IMR-90 (cell line): ENCODE data around the gene MLX. TPM values are rescaled to one million over a fixed set of nuclear protein-coding genes. Genes with fewer than 3 reads are reported as not detected.

ENCODE experiments used
- ATAC-seq: fragments of 200-7000 bp; cut with Tn5 transposase; 2 replicates; pipeline ENCODE4 v1.9.1; 2020; ENCODE audit warnings: low read depth, mild to moderate bottlenecking, moderate library complexity
- BruUV-seq: library from RNA; stranded (reverse); fragments of 400-500 nt; replicated peaks from 2 replicates; lab custom pipeline; 2021; lab: Mats Ljungman, UMichigan
- CTCF ChIA-PET: fragments of 300-600 bp; formaldehyde crosslinking; extraction: SDS; loops from one replicate; lab custom pipeline; 2021; ENCODE audit warnings: antibody characterized with exemption; lab: Yijun Ruan, JAX
- POLR2A ChIA-PET: fragments of 300-600 bp; sonication (Branson Sonifier 250); formaldehyde crosslinking; loops from one replicate; lab custom pipeline; 2022; ENCODE audit warnings: antibody characterized with exemption; ENCODE audit not compliant: unreplicated experiment; lab: Charles Lee
- DNase-seq: peaks from one replicate; pipeline ENCODE4 v3.0.0; 2013
- H2AFZ ChIP-seq: replicated peaks from 2 replicates; pipeline ENCODE3; 2013; ENCODE audit warnings: low read length, mild to moderate bottlenecking; ENCODE audit not compliant: poor library complexity
- H2AK5ac ChIP-seq: 2 replicates; pipeline ENCODE4 v1.6.1; 2013; ENCODE audit warnings: low read depth, low read length, inconsistent platforms
- H2AK9ac ChIP-seq: replicated peaks from 2 replicates; pipeline ENCODE3; 2013; ENCODE audit warnings: mild to moderate bottlenecking, low read depth, low read length, moderate library complexity; ENCODE audit not compliant: poor library complexity
- H2BK120ac ChIP-seq: 2 replicates; pipeline ENCODE4 v1.6.1; 2013; ENCODE audit warnings: low read depth, low read length, inconsistent platforms
- H2BK15ac ChIP-seq: 3 replicates; pipeline ENCODE4 v1.6.1; 2013; ENCODE audit warnings: low read depth, low read length, inconsistent platforms
- H2BK20ac ChIP-seq: 2 replicates; pipeline ENCODE4 v1.6.1; 2013; ENCODE audit warnings: low read depth, mild to moderate bottlenecking, inconsistent platforms, low read length, moderate library complexity
- H2BK5ac ChIP-seq: 2 replicates; pipeline ENCODE4 v1.6.1; 2013; ENCODE audit warnings: mild to moderate bottlenecking, low read depth, low read length, inconsistent platforms; ENCODE audit not compliant: poor library complexity, severe bottlenecking
- H3K14ac ChIP-seq: replicated peaks from 2 replicates; pipeline ENCODE4 v1.6.1; 2013; ENCODE audit warnings: low read depth, low read length, inconsistent platforms
- H3K18ac ChIP-seq: 2 replicates; pipeline ENCODE4 v1.6.1; 2013; ENCODE audit warnings: low read depth, low read length, control low read depth
- H3K23ac ChIP-seq: 2 replicates; pipeline ENCODE4 v1.6.1; 2013; ENCODE audit warnings: low read depth, low read length, inconsistent platforms
- H3K27ac ChIP-seq: 2 replicates; pipeline ENCODE4 v1.5.1; 2013; ENCODE audit warnings: mild to moderate bottlenecking, control low read depth, low read length; ENCODE audit not compliant: insufficient read depth
- H3K27me3 ChIP-seq: 2 replicates; pipeline ENCODE4 v1.6.1; 2013; ENCODE audit warnings: low read length; ENCODE audit not compliant: control insufficient read depth, insufficient read depth
- H3K36me3 ChIP-seq: 2 replicates; pipeline ENCODE4 v1.6.1; 2013; ENCODE audit warnings: low read length, mixed read lengths; ENCODE audit not compliant: control insufficient read depth, insufficient read depth
- H3K4ac ChIP-seq: 2 replicates; pipeline ENCODE4 v1.6.1; 2013; ENCODE audit warnings: low read depth, low read length, inconsistent platforms
- H3K4me1 ChIP-seq: 2 replicates; pipeline ENCODE4 v1.6.1; 2013; ENCODE audit warnings: low read length, mixed read lengths; ENCODE audit not compliant: control insufficient read depth, insufficient read depth
- H3K4me2 ChIP-seq: 2 replicates; pipeline ENCODE4 v1.6.1; 2013; ENCODE audit warnings: low read depth, mild to moderate bottlenecking, control low read depth, low read length, moderate library complexity
- H3K4me3 ChIP-seq: 2 replicates; pipeline ENCODE4 v1.5.1; 2013; ENCODE audit warnings: low read depth, mild to moderate bottlenecking, control low read depth, low read length, moderate library complexity; ENCODE audit not compliant: insufficient read depth
- H3K56ac ChIP-seq: 2 replicates; pipeline ENCODE4 v1.6.1; 2013; ENCODE audit warnings: low read length, inconsistent platforms; ENCODE audit not compliant: insufficient read depth; ENCODE audit errors: extremely low read depth
- H3K79me1 ChIP-seq, 2 experiments: 2 replicates each; pipeline ENCODE4 v1.6.1; 2013; ENCODE audit warnings: low read length in 2 of 2, inconsistent platforms in 1 of 2, low read depth in 1 of 2
- H3K9ac ChIP-seq: 2 replicates; pipeline ENCODE4 v1.6.1; 2013; ENCODE audit warnings: low read depth, low read length, control low read depth
- H3K9me1 ChIP-seq: 2 replicates; pipeline ENCODE4 v1.6.1; 2013; ENCODE audit warnings: low read length, inconsistent platforms; ENCODE audit not compliant: insufficient read depth
- H3K9me3 ChIP-seq: 2 replicates; pipeline ENCODE4 v1.6.1; 2013; ENCODE audit warnings: low read length; ENCODE audit not compliant: control insufficient read depth, insufficient read depth
- H4K20me1 ChIP-seq: 2 replicates; pipeline ENCODE4 v1.6.1; 2013; ENCODE audit warnings: low read length, inconsistent platforms; ENCODE audit not compliant: insufficient read depth
- H4K5ac ChIP-seq: 2 replicates; pipeline ENCODE4 v1.6.1; 2013; ENCODE audit warnings: mild to moderate bottlenecking, low read depth, low read length, control low read depth
- H4K8ac ChIP-seq, 2 experiments: 2 replicates each; pipeline ENCODE4 v1.6.1; 2013; ENCODE audit warnings: low read depth in 2 of 2, low read length in 2 of 2, control low read depth in 1 of 2, inconsistent platforms in 1 of 2
- H4K91ac ChIP-seq: 2 replicates; pipeline ENCODE4 v1.6.1; 2013; ENCODE audit warnings: low read depth, low read length, inconsistent platforms; ENCODE audit not compliant: insufficient read depth
- BHLHE40 ChIP-seq: fragments of 150-350 bp; IDR thresholded peaks from 2 replicates; pipeline ENCODE4 v1.6.1; 2016; ENCODE audit warnings: mild to moderate bottlenecking, low read depth, low read length
- CEBPB ChIP-seq: IDR thresholded peaks from 2 replicates; pipeline ENCODE4 v1.6.1; 2012; ENCODE audit warnings: low read depth, low read length, improper control_type of control experiment
- FOS ChIP-seq: fragments of 150-350 bp; IDR thresholded peaks from 2 replicates; pipeline ENCODE4 v1.6.1; 2016; ENCODE audit warnings: low read depth, low read length
- MAFK ChIP-seq: IDR thresholded peaks from 2 replicates; pipeline ENCODE4 v1.6.1; 2012; ENCODE audit warnings: low read depth, low read length, improper control_type of control experiment
- MAZ ChIP-seq: IDR thresholded peaks from 2 replicates; pipeline ENCODE4 v1.6.1; 2012; ENCODE audit warnings: low read depth, mild to moderate bottlenecking, low read length, improper control_type of control experiment, moderate library complexity, borderline replicate concordance
- NFE2L2 ChIP-seq: fragments of 150-350 bp; IDR thresholded peaks from 2 replicates; pipeline ENCODE4 v1.6.1; 2016; ENCODE audit warnings: low read depth, mild to moderate bottlenecking, low read length
- RCOR1 ChIP-seq: IDR thresholded peaks from 2 replicates; pipeline ENCODE4 v1.6.1; 2012; ENCODE audit warnings: mild to moderate bottlenecking, low read length, improper control_type of control experiment; ENCODE audit not compliant: insufficient replicate concordance
- RFX5 ChIP-seq: IDR thresholded peaks from 2 replicates; pipeline ENCODE4 v1.8.0; 2012; ENCODE audit warnings: low read depth, mild to moderate bottlenecking, low read length, moderate library complexity
- USF2 ChIP-seq: fragments of 150-350 bp; IDR thresholded peaks from 2 replicates; pipeline ENCODE4 v1.6.1; 2017; ENCODE audit warnings: mild to moderate bottlenecking, antibody characterized with exemption, low read length, low read depth
- WGBS, 2 experiments: methylation state at CpG; one replicate each; pipeline versions ENCODE4 v1.1.5 to v1.1.7; 2013; ENCODE audit warnings: missing lambda C conversion rate in 2 of 2; ENCODE audit not compliant: insufficient read length in 1 of 2; ENCODE audit errors: extremely low coverage in 2 of 2; 5-methylcytosine and 5-hydroxymethylcytosine counted together
- dilution Hi-C: fragments of 300-500 bp; cut with HindIII; formaldehyde crosslinking; loops from one replicate; pipeline ENCODE4 v1.14.3; 2018; ENCODE audit warnings: low sequenced_read_pairs; ENCODE audit not compliant: unreplicated experiment
- in situ Hi-C: fragments of 300-500 bp; cut with MboI; formaldehyde crosslinking; loops from 3 replicates; pipeline ENCODE4 v1.14.3; 2019; ENCODE audit warnings: low sequenced_read_pairs, inconsistent platforms, mixed read lengths
- intact Hi-C: fragments of 100-400 bp; cut with micrococcal nuclease; formaldehyde crosslinking; loops from 2 replicates; pipeline ENCODE4 v1.10.0; 2022
- polyA plus RNA-seq, 3 experiments: library from polyadenylated mRNA; depleted of rRNA; stranded (reverse); fragments of >200 nt; gene quantifications; 2 replicates each; pipeline ENCODE4 v1.2.3, GENCODE V29; 2012; ENCODE audit warnings: low replicate concordance in 1 of 3
- total RNA-seq: library from RNA; depleted of rRNA; stranded (reverse); fragments of >200 nt; gene quantifications from 2 replicates; pipeline ENCODE4 v1.2.3, GENCODE V29; 2012

Gene MLX
- total and polyA plus RNA-seq, 2 of the 4 experiments (the other 2 are of a cell fraction), result 37.8 to 45.6 TPM

DNA sequence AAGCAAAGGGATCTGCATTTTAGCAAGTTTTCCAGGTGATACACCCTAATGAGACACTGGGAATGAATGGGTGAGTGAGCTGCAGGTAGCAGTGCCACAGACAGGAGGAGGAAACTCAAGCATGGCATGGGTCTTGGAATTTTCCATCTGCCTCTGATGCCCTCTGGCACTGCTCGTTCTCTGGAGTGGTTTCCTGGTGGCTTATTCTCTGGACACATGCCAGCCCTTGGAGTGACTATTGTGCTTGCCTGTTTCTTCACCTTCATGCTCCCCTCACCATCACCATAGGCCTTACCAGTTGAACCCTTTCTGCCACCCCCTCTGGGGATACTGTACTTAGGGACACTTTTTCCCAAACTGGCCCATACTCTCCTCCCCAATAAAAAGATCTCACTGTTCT, 3.4 kb upstream of the MLX start:
- CTCF ChIA-PET, result no interaction called here

More for the DNA sequence above, 3.4 kb upstream of the MLX start:
- 57% methylated on average over 1 of the region's 1 CpG; no CpG with 5 or more reads in 1 of the 2 experiments for WGBS, 2 experiments
- no peak overlapping the region for H4K91ac ChIP-seq
- H3K4me2 ChIP-seq, result peak overlapping the region; percentile 83
- dilution Hi-C loops (no loop called here), in situ Hi-C loops (no loop called here), intact Hi-C loops (no loop called here)
- H4K8ac ChIP-seq, result peak overlapping the region in 1 of 2 experiments; percentile 98; a peak in 1 of 4 replicates
- POLR2A ChIA-PET, result no interaction called here
- no peak overlapping the region for H3K9ac ChIP-seq
- no peak for ATAC-seq
- H4K5ac ChIP-seq, result no peak overlapping the region
- H3K9me3 ChIP-seq, result no peaks in the 10 kb centered on the region
- H2BK5ac ChIP-seq, result no peak overlapping the region
- H3K18ac ChIP-seq, result no peak overlapping the region
- no peak for DNase-seq
- no peak overlapping the region for H3K23ac ChIP-seq
- no TSS peak for BruUV-seq
- H2AK9ac ChIP-seq, result peak overlapping the region; percentile 6
- H2BK20ac ChIP-seq, result no peak overlapping the region
- no peak overlapping the region for H3K4me3 ChIP-seq
- H3K9me1 ChIP-seq, result peaks cover 20% of the 10 kb centered on the region
- H3K14ac ChIP-seq, result no peak overlapping the region
- no peak overlapping the region for H2BK120ac ChIP-seq
- no peak overlapping the region for H3K56ac ChIP-seq
- no peaks in the 10 kb centered on the region for H3K27me3 ChIP-seq
- H3K4ac ChIP-seq, result no peak overlapping the region
- no peak overlapping the region for H2AFZ ChIP-seq
- H4K20me1 ChIP-seq, result peaks cover 4% of the 10 kb centered on the region; the same call in 1 of the 2 replicates
- H3K79me1 ChIP-seq, result peaks cover 30 to 67% of the 10 kb centered on the region in 2 experiments
- no peak overlapping the region for H3K27ac ChIP-seq
- H3K4me1 ChIP-seq, result peaks cover 19% of the 10 kb centered on the region
- H3K36me3 ChIP-seq, result peaks cover 30% of the 10 kb centered on the region
- H2AK5ac ChIP-seq, result peak overlapping the region; percentile 42; the same call in 1 of the 2 replicates
- no peak for TF ChIP-seq USF2
- TF ChIP-seq CEBPB, result no peak
- no peak for TF ChIP-seq RFX5
- TF ChIP-seq NFE2L2, result no peak
- no peak for TF ChIP-seq FOS
- TF ChIP-seq MAFK, result no peak
- TF ChIP-seq BHLHE40, result no peak
- no peak for TF ChIP-seq MAZ
- TF ChIP-seq RCOR1, result no peak
- no peak overlapping the region for H2BK15ac ChIP-seq
